Melanocyte of skin (primary cell): ENCODE measurements around the gene RMRP. TPM values are rescaled to one million over a fixed set of nuclear protein-coding genes. Genes with fewer than 3 reads are reported as not detected.

Experiments
- small RNA-seq, 2 donors: library from RNA; depleted of rRNA; stranded (forward); fragments of <200 nt; gene quantifications; one replicate each; pipeline ENCODE3, GENCODE V24; 2012
- total RNA-seq, 2 donors: library from RNA; depleted of rRNA; stranded (reverse); fragments of >200 nt; gene quantifications; 2 replicates each; pipeline ENCODE4 v1.2.3, GENCODE V29; 2012

RMRP gene
- total RNA-seq = over 10,000 TPM; 172,345 to 336,493 TPM

DNA sequence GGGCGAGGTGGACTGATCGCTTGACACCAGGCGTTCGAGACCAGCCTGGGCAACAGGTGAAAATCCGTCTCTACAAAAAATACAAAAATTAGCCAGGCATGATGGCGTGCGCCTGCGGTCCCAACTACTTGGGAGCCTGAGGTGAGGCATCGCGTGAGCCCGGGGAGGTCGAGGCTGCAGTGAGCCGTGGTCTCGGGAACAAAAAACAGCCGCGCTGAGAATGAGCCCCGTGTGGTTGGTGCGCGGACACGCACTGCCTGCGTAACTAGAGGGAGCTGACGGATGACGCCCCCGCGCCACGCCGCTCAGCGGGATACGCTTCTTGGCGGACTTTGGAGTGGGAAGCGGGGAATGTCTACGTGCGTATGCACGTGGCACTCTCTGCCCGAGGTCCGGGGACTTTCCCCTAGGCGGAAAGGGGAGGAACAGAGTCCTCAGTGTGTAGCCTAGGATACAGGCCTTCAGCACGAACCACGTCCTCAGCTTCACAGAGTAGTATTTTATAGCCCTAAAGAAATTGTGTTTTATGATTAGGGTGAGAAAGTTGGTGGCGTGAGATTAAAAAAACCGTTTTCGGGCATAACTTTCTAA lies at the start of gene RMRP:
TSS of gene RMRP (minus strand) at position 474 of the 591 bp plus-strand sequence.

GRCh38 chr9:35689542-35690293 lies 31.9 kb upstream of the RMRP start, which contains the start of gene TPM2:
Gene TPM2 (minus strand): TSS chr9:35689925. CDS start chr9:35689817, 108 bp downstream.

GRCh38 chr9:35673132-35674024 lies 15.6 kb upstream of the RMRP start, which contains the start of gene CA9:
Gene CA9 (plus strand): TSS chr9:35673928. CDS start chr9:35673960, 32 bp downstream.

DNA sequence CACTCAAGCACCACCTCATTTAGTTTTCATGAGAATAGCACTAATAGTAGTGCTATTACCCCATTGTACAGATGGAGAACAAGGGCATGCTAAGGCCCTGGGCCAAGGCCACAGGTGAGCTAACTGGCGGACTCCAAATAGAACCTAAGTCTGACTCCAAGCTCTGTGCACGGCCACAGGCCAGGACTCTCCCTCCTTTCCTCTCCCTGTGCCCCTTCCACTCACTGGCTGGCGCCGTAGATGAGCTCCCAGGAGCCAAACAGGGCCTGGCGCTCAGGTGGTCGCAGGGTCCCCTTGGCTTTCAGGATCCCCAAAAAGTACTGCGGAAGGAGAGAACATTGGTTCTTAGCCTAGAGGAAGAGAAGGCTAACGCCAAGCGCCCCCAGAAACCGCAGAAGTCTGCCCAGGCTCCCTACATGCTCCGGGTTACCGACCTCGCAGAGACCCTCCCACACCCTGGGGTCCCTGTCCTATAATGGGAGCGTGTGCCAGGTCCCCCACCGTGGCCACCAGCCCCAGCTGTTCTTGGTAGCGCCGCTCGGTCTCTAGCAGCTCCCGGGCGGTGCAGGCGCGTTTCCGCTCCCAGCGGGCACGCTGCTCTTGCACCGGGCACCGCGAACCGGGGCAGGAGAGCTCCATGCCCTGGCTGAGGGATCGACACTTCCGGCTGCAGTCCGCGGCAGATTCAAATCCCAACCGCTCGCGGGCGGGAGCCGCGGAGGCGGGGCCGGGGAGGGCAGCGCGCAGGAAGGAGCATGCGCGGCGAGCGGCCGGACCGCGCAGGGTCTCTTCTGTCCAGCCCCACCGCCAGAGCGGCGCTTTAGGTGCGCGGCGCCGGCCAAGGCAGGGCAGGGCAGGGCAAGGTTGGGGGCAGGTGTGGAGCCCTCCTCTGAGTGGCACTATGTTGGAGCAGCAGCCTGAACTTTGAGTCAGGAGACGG lies 7.0 kb upstream of the RMRP start, which contains the start of gene ARHGEF39:
TSS of gene ARHGEF39 (minus strand) at position 665 of the 940 bp plus-strand sequence. CDS start at position 639, 26 bp downstream.

GRCh38 chr9:35658137-35658967 lies 533 bp upstream of the RMRP start, which contains the start of gene CCDC107:
Gene CCDC107 (plus strand): TSS chr9:35658292. CDS start chr9:35658380, 88 bp downstream.

GRCh38 chr9:35650341-35651158 lies 7.3 kb downstream of the RMRP start, which contains the start of gene SIT1:
Gene SIT1 (minus strand): TSS chr9:35650931. CDS start chr9:35650853, 78 bp downstream.

DNA sequence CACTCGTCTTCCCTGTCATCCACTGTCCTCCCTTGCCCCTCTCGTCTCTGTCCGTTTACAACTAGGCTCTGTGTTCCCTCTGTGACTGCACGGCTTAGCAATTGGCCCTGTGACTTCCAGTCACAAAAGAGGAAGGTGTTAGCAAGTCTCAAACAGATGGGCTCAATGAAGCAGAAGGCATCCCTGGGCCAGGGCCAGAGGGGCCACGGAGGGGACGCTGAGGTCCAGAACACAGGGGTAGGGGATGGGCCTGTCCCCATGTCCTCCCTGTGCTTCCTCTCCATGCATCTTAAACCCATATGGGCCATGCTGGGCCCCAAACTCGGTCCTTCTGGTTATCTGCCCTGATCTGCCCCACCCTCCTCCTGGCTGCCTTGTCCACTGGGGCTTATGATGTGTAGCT lies 39.5 kb downstream of the RMRP start, which contains the start of gene CD72:
TSS of gene CD72 (minus strand) at position 89 of the 403 bp plus-strand sequence. CDS start 110 bp downstream, outside the sequence.

Small RNA genes lying within 50 kb of the gene (small RNA-seq; reads per million reads assigned to genes)
- gene MIR4667 = 0.04 to 0.29 reads per million in 2 donors
- gene RMRP = 0 reads per million in 2 donors
- 0 reads per million in 2 donors for gene RN7SL22P

Other genes starting within 250 kb of the RMRP start
- 10 to 100 TPM; 12.4 to 13.0 TPM for gene RUSC2, start 167.9 kb downstream of the RMRP start, total RNA-seq
- gene TESK1, start 52.8 kb downstream of the RMRP start, total RNA-seq = 10 to 100 TPM in 1 of 2 donors, 1 to 10 TPM in 1; 9.3 to 10.3 TPM
- gene CD72, start 39.6 kb downstream of the RMRP start, total RNA-seq = 1 to 10 TPM in 1 of 2 donors, under 1 TPM in 1; 0.33 to 1.0 TPM
- not detected for gene SIT1, start 7.1 kb downstream of the RMRP start, total RNA-seq
- 10 to 100 TPM in 1 of 2 donors, 1 to 10 TPM in 1; 9.3 to 11.4 TPM for gene CCDC107, start 273 bp upstream of the RMRP start, total RNA-seq
- 1 to 10 TPM; 1.7 to 7.0 TPM for gene ARHGEF39, start 7.2 kb upstream of the RMRP start, total RNA-seq
- gene CA9, start 15.9 kb upstream of the RMRP start, total RNA-seq = not detected
- gene TPM2, start 31.9 kb upstream of the RMRP start, total RNA-seq = 10 to 100 TPM in 1 of 2 donors, 1 to 10 TPM in 1; 4.5 to 34.0 TPM
- gene TLN1, start 74.2 kb upstream of the RMRP start, total RNA-seq = 100 to 1,000 TPM; 135 to 143 TPM
- 10 to 100 TPM; 46.5 to 48.6 TPM for gene CREB3, start 74.6 kb upstream of the RMRP start, total RNA-seq
- 10 to 100 TPM; 37.3 to 41.3 TPM for gene GBA2, start 91.2 kb upstream of the RMRP start, total RNA-seq
- 10 to 100 TPM; 13.0 to 16.2 TPM for gene RGP1, start 91.3 kb upstream of the RMRP start, total RNA-seq
- not detected for gene MSMP, start 96.3 kb upstream of the RMRP start, total RNA-seq
- 10 to 100 TPM; 10.7 to 17.3 TPM for gene NPR2, start 133.6 kb upstream of the RMRP start, total RNA-seq
- 1 to 10 TPM in 1 of 2 donors, under 1 TPM in 1; 0.67 to 1.0 TPM for gene SPAG8, start 154.2 kb upstream of the RMRP start, total RNA-seq
- gene HINT2, start 157.0 kb upstream of the RMRP start, total RNA-seq = 10 to 100 TPM; 31.6 to 41.6 TPM
- gene FAM221B, start 170.7 kb upstream of the RMRP start, total RNA-seq = not detected
- 1 to 10 TPM in 1 of 2 donors, under 1 TPM in 1; 0.33 to 1.7 TPM for gene TMEM8B, start 171.2 kb upstream of the RMRP start, total RNA-seq
- not detected for gene OR13J1, start 212.4 kb upstream of the RMRP start, total RNA-seq
- gene HRCT1, start 248.2 kb upstream of the RMRP start, total RNA-seq = under 1 TPM in 1 of 2 donors, not detected in 1; 0.33 TPM